Esophagus mucosa (tissue), 1 donor: ENCODE data around the gene SIN3B. TPM values are rescaled to one million over a fixed set of nuclear protein-coding genes. Genes with fewer than 3 reads are reported as not detected.

ENCODE experiments used
- ATAC-seq: fragments of 200-7000 bp; cut with Tn5 transposase; one replicate; pipeline ENCODE4 v1.9.1; 2020
- total RNA-seq: library from RNA; stranded (reverse); gene quantifications from one replicate; pipeline ENCODE4 v1.2.4, GENCODE V29; 2023
- donor health status: DM: yes; HTN: yes; CAD: no.

SIN3B gene
- total RNA-seq, 1 donor from 2014 or later: 19.7 TPM

GRCh38 chr19:16825312-16826052, 3.7 kb upstream of the SIN3B start:
- peak; percentile 34 for ATAC-seq

GRCh38 chr19:16829822-16830289, 658 bp downstream of the SIN3B start:
- ATAC-seq: peak; percentile 6

GRCh38 chr19:16830679-16831078, 1.5 kb downstream of the SIN3B start:
- ATAC-seq: no peak

- no peak for ATAC-seq
These were observed 2.3 kb downstream of the SIN3B start for GRCh38 chr19:16831531-16831930.

GRCh38 chr19:16834747-16835146, 5.5 kb downstream of the SIN3B start:
- no peak for ATAC-seq

- ATAC-seq: peak; percentile 42
These were observed 7.2 kb downstream of the SIN3B start for GRCh38 chr19:16836115-16837034.

- peak; percentile 9 for ATAC-seq
These were observed 7.8 kb downstream of the SIN3B start for GRCh38 chr19:16837035-16837362.

- peak; percentile 61 for ATAC-seq
These were observed 12.3 kb downstream of the SIN3B start for GRCh38 chr19:16841391-16841926.

GRCh38 chr19:16846901-16847300, 17.7 kb downstream of the SIN3B start:
- ATAC-seq: peak; percentile 18

- peak; percentile 12 for ATAC-seq
These were observed 18.2 kb downstream of the SIN3B start for GRCh38 chr19:16847430-16847829.

GRCh38 chr19:16849168-16849567, 20.0 kb downstream of the SIN3B start:
- ATAC-seq: peak; percentile 34

GRCh38 chr19:16850133-16850532, 20.9 kb downstream of the SIN3B start:
- no peak for ATAC-seq

GRCh38 chr19:16851031-16851712, 22.0 kb downstream of the SIN3B start:
- ATAC-seq: no peak

GRCh38 chr19:16853066-16853465, 23.9 kb downstream of the SIN3B start:
- no peak for ATAC-seq

- no peak for ATAC-seq
These were observed 26.9 kb downstream of the SIN3B start for GRCh38 chr19:16856091-16856490.

- ATAC-seq: peak; percentile 20
These were observed 30.4 kb downstream of the SIN3B start for GRCh38 chr19:16859626-16860025.

GRCh38 chr19:16860118-16860517, 30.9 kb downstream of the SIN3B start:
- no peak for ATAC-seq

- no peak for ATAC-seq
These were observed 31.8 kb downstream of the SIN3B start for GRCh38 chr19:16861011-16861410.

- no peak for ATAC-seq
These were observed 32.6 kb downstream of the SIN3B start for GRCh38 chr19:16861834-16862233.

- no peak for ATAC-seq
These were observed 33.7 kb downstream of the SIN3B start for GRCh38 chr19:16862826-16863415.

- peak; percentile 14 for ATAC-seq
These were observed 38.0 kb downstream of the SIN3B start for GRCh38 chr19:16867211-16867610.

- ATAC-seq: no peak
These were observed 39.4 kb downstream of the SIN3B start for GRCh38 chr19:16868423-16869130.
